Measurements from ENCODE around the gene ATP2C2. TPM values are rescaled to one million over a fixed set of nuclear protein-coding genes. Genes with fewer than 3 reads are reported as not detected.
"Not testable (repeated sequence)": the region's sequence is repeated elsewhere in the genome, so short reads cannot be mapped to it uniquely, and the experiment has no call there.

ATP2C2 gene
- total RNA-seq, 1 donor from 2014 or later: not detected

GRCh38 chr16:84449156-84450140, 81.1 kb downstream of the ATP2C2 start:
- Mint-ChIP-seq H3K4me3 (ENCODE audit: low read depth) (no peak overlapping the region), H3K27me3 (ENCODE audit: low read depth) (peaks cover 2% of the 10 kb centered on the region), H3K27ac (no peak overlapping the region), H3K9me3 (no peaks in the 10 kb centered on the region), H3K4me1 (ENCODE audit: low read depth) (no peaks in the 10 kb centered on the region), H3K36me3 (ENCODE audit: low read depth) (no peaks in the 10 kb centered on the region)
- DNase-seq (ENCODE audit: low spot score): no peak
- intact Hi-C loops (cut with micrococcal nuclease): no loop called here

- H3K36me3 Mint-ChIP-seq (ENCODE audit: low read depth): no peaks in the 10 kb centered on the region
- intact Hi-C loops (cut with micrococcal nuclease): no loop called here
- H3K9me3 Mint-ChIP-seq: no peaks in the 10 kb centered on the region
- no peak overlapping the region for H3K4me3 Mint-ChIP-seq (ENCODE audit: low read depth)
- no peaks in the 10 kb centered on the region for H3K27me3 Mint-ChIP-seq (ENCODE audit: low read depth)
- no peaks in the 10 kb centered on the region for H3K4me1 Mint-ChIP-seq (ENCODE audit: low read depth)
- DNase-seq (ENCODE audit: low spot score): no peak
- no peak overlapping the region for H3K27ac Mint-ChIP-seq
These were observed 82.0 kb downstream of the ATP2C2 start for GRCh38 chr16:84450176-84450865.

- H3K4me3 Mint-ChIP-seq (ENCODE audit: low read depth); DNase-seq (ENCODE audit: low spot score); H3K27me3 Mint-ChIP-seq (ENCODE audit: low read depth); H3K9me3 Mint-ChIP-seq; intact Hi-C loops (cut with micrococcal nuclease); H3K27ac Mint-ChIP-seq; H3K36me3 Mint-ChIP-seq (ENCODE audit: low read depth); H3K4me1 Mint-ChIP-seq (ENCODE audit: low read depth): not testable (repeated sequence)
These were observed 82.8 kb downstream of the ATP2C2 start for GRCh38 chr16:84451010-84451676.

GRCh38 chr16:84451781-84452180, 83.4 kb downstream of the ATP2C2 start:
- DNase-seq (ENCODE audit: low spot score): no peak
- Mint-ChIP-seq H3K27me3 (ENCODE audit: low read depth) (no peaks in the 10 kb centered on the region), H3K27ac (no peak overlapping the region), H3K9me3 (no peaks in the 10 kb centered on the region), H3K4me3 (ENCODE audit: low read depth) (no peak overlapping the region), H3K36me3 (ENCODE audit: low read depth) (no peaks in the 10 kb centered on the region), H3K4me1 (ENCODE audit: low read depth) (no peaks in the 10 kb centered on the region)
- intact Hi-C loops (cut with micrococcal nuclease): no loop called here

GRCh38 chr16:84453061-84453752, 84.9 kb downstream of the ATP2C2 start:
- Mint-ChIP-seq H3K4me1 (ENCODE audit: low read depth) (no peaks in the 10 kb centered on the region), H3K27ac (no peak overlapping the region), H3K4me3 (ENCODE audit: low read depth) (no peak overlapping the region), H3K27me3 (ENCODE audit: low read depth) (no peaks in the 10 kb centered on the region), H3K36me3 (ENCODE audit: low read depth) (no peaks in the 10 kb centered on the region), H3K9me3 (no peaks in the 10 kb centered on the region)
- intact Hi-C loops (cut with micrococcal nuclease): no loop called here
- DNase-seq (ENCODE audit: low spot score): no peak

GRCh38 chr16:84454611-84455010, 86.3 kb downstream of the ATP2C2 start:
- intact Hi-C loops (cut with micrococcal nuclease): no loop called here
- Mint-ChIP-seq H3K27me3 (ENCODE audit: low read depth) (no peaks in the 10 kb centered on the region), H3K36me3 (ENCODE audit: low read depth) (peaks cover 12% of the 10 kb centered on the region), H3K4me3 (ENCODE audit: low read depth) (no peak overlapping the region), H3K27ac (no peak overlapping the region), H3K9me3 (no peaks in the 10 kb centered on the region), H3K4me1 (ENCODE audit: low read depth) (no peaks in the 10 kb centered on the region)
- DNase-seq (ENCODE audit: low spot score): no peak

GRCh38 chr16:84455031-84455430, 86.7 kb downstream of the ATP2C2 start:
- no peak for DNase-seq (ENCODE audit: low spot score)
- intact Hi-C loops (cut with micrococcal nuclease): no loop called here
- H3K36me3 Mint-ChIP-seq (ENCODE audit: low read depth): peaks cover 15% of the 10 kb centered on the region
- no peaks in the 10 kb centered on the region for H3K4me1 Mint-ChIP-seq (ENCODE audit: low read depth)
- H3K9me3 Mint-ChIP-seq: no peaks in the 10 kb centered on the region
- H3K4me3 Mint-ChIP-seq (ENCODE audit: low read depth): no peak overlapping the region
- no peaks in the 10 kb centered on the region for H3K27me3 Mint-ChIP-seq (ENCODE audit: low read depth)
- H3K27ac Mint-ChIP-seq: no peak overlapping the region

GRCh38 chr16:84458606-84459532, 90.5 kb downstream of the ATP2C2 start:
- H3K4me3 Mint-ChIP-seq (ENCODE audit: low read depth): no peak overlapping the region
- H3K9me3 Mint-ChIP-seq: no peaks in the 10 kb centered on the region
- no peaks in the 10 kb centered on the region for H3K27me3 Mint-ChIP-seq (ENCODE audit: low read depth)
- DNase-seq (ENCODE audit: low spot score): no peak
- H3K4me1 Mint-ChIP-seq (ENCODE audit: low read depth): no peaks in the 10 kb centered on the region
- H3K36me3 Mint-ChIP-seq (ENCODE audit: low read depth): peaks cover 37% of the 10 kb centered on the region
- intact Hi-C loops (cut with micrococcal nuclease): no loop called here
- no peak overlapping the region for H3K27ac Mint-ChIP-seq

- no peak for DNase-seq (ENCODE audit: low spot score)
- Mint-ChIP-seq H3K36me3 (ENCODE audit: low read depth) (peaks cover 40% of the 10 kb centered on the region), H3K27ac (no peak overlapping the region), H3K4me3 (ENCODE audit: low read depth) (no peak overlapping the region), H3K9me3 (no peaks in the 10 kb centered on the region), H3K4me1 (ENCODE audit: low read depth) (no peaks in the 10 kb centered on the region), H3K27me3 (ENCODE audit: low read depth) (no peaks in the 10 kb centered on the region)
- intact Hi-C loops (cut with micrococcal nuclease): no loop called here
These were observed 91.2 kb downstream of the ATP2C2 start for GRCh38 chr16:84459533-84459894.

- DNase-seq (ENCODE audit: low spot score): no peak
- H3K36me3 Mint-ChIP-seq (ENCODE audit: low read depth): peaks cover 44% of the 10 kb centered on the region
- intact Hi-C loops (cut with micrococcal nuclease): no loop called here
- no peak overlapping the region for H3K4me3 Mint-ChIP-seq (ENCODE audit: low read depth)
- H3K27ac Mint-ChIP-seq: no peak overlapping the region
- H3K9me3 Mint-ChIP-seq: no peaks in the 10 kb centered on the region
- no peaks in the 10 kb centered on the region for H3K27me3 Mint-ChIP-seq (ENCODE audit: low read depth)
- H3K4me1 Mint-ChIP-seq (ENCODE audit: low read depth): no peaks in the 10 kb centered on the region
These were observed 91.6 kb downstream of the ATP2C2 start for GRCh38 chr16:84459941-84460405.

- intact Hi-C loops (cut with micrococcal nuclease): no loop called here
- Mint-ChIP-seq H3K4me1 (ENCODE audit: low read depth) (no peaks in the 10 kb centered on the region), H3K9me3 (no peaks in the 10 kb centered on the region), H3K27ac (no peak overlapping the region), H3K27me3 (ENCODE audit: low read depth) (no peaks in the 10 kb centered on the region), H3K4me3 (ENCODE audit: low read depth) (no peak overlapping the region), H3K36me3 (ENCODE audit: low read depth) (peaks cover 46% of the 10 kb centered on the region)
- no peak for DNase-seq (ENCODE audit: low spot score)
These were observed 92.2 kb downstream of the ATP2C2 start for GRCh38 chr16:84460406-84461028.
